PFSK-1 (cell line): ENCODE measurements around the gene FNDC5.

Source experiments
- FOXP2 ChIP-seq: optimal IDR thresholded peaks from 2 replicates; pipeline ENCODE3; 2011; ENCODE audit warnings: borderline replicate concordance, control low read depth, inconsistent platforms; ENCODE audit not compliant: insufficient read depth; ENCODE audit errors: extremely low read length, extremely low read depth
- POLR2AphosphoS5 ChIP-seq: IDR thresholded peaks from 2 replicates; pipeline ENCODE4 v1.6.1; 2012; ENCODE audit warnings: low read depth, mild to moderate bottlenecking, control low read depth, low read length, moderate library complexity
- SIN3A ChIP-seq: IDR thresholded peaks from 2 replicates; pipeline ENCODE4 v1.6.1; 2012; ENCODE audit warnings: mild to moderate bottlenecking, low read length, moderate library complexity, borderline replicate concordance; ENCODE audit not compliant: insufficient read depth
- TAF1 ChIP-seq: IDR thresholded peaks from 2 replicates; pipeline ENCODE4 v1.6.1; 2012; ENCODE audit warnings: low read length, control low read depth, borderline replicate concordance; ENCODE audit not compliant: insufficient read depth

GRCh38 chr1:32884726-32885125 lies 14.0 kb upstream of the FNDC5 start:
- no peak for TF ChIP-seq FOXP2
- TF ChIP-seq POLR2AphosphoS5: no peak
- no peak for TF ChIP-seq TAF1
- no peak for TF ChIP-seq SIN3A
